Measurements from ENCODE around the gene ITM2B. TPM values are rescaled to one million over a fixed set of nuclear protein-coding genes. Genes with fewer than 3 reads are reported as not detected.

ITM2B gene
- total RNA-seq, 1 donor from 2014 or later, result 75.2 TPM

GRCh38 chr13:48317511-48318376 is 84.7 kb downstream of the ITM2B start:
- peaks cover 0 to 4% (median 2%) of the 10 kb centered on the region in 3 donors for H3K9me3 ChIP-seq (ENCODE audit: control insufficient read depth in 3 of 3, low read length in 3 of 3)
- no peaks in the 10 kb centered on the region for H3K27me3 ChIP-seq (ENCODE audit: control insufficient read depth in 3 of 3, insufficient read depth in 3 of 3, low read length in 3 of 3)
- H3K36me3 ChIP-seq (ENCODE audit: control insufficient read depth in 3 of 3, insufficient read depth in 3 of 3, low read length in 3 of 3), result peaks cover 0 to 7% (median 6%) of the 10 kb centered on the region in 3 donors
- no peaks in the 10 kb centered on the region for H3K4me1 ChIP-seq (ENCODE audit: control insufficient read depth in 3 of 3, insufficient read depth in 3 of 3, low read length in 3 of 3)
- no peak overlapping the region for H3K27ac ChIP-seq (ENCODE audit: low read depth, low read length)
- H3K4me3 ChIP-seq (ENCODE audit: low read length in 3 of 3), result peak overlapping the region; percentile 46 to 64 (median 54)
- peak overlapping the region in 1 of 3 donors; percentile 57 for H3K9ac ChIP-seq (ENCODE audit: low read depth in 1 of 3, low read length in 3 of 3)

- H3K4me1 ChIP-seq (ENCODE audit: control insufficient read depth in 3 of 3, insufficient read depth in 3 of 3, low read length in 3 of 3), result no peaks in the 10 kb centered on the region
- no peak overlapping the region for H3K27ac ChIP-seq (ENCODE audit: low read depth, low read length)
- H3K4me3 ChIP-seq (ENCODE audit: low read length in 3 of 3), result peak overlapping the region; percentile 46 to 64 (median 54)
- no peaks in the 10 kb centered on the region for H3K27me3 ChIP-seq (ENCODE audit: control insufficient read depth in 3 of 3, insufficient read depth in 3 of 3, low read length in 3 of 3)
- H3K9ac ChIP-seq (ENCODE audit: low read depth in 1 of 3, low read length in 3 of 3), result peak overlapping the region in 1 of 3 donors; percentile 57
- peaks cover 0 to 7% (median 6%) of the 10 kb centered on the region in 3 donors for H3K36me3 ChIP-seq (ENCODE audit: control insufficient read depth in 3 of 3, insufficient read depth in 3 of 3, low read length in 3 of 3)
- H3K9me3 ChIP-seq (ENCODE audit: control insufficient read depth in 3 of 3, low read length in 3 of 3), result peaks cover 0 to 4% (median 2%) of the 10 kb centered on the region in 3 donors
Measured at GRCh38 chr13:48318377-48318811, 85.4 kb downstream of the ITM2B start.

GRCh38 chr13:48318821-48319511 is 86.0 kb downstream of the ITM2B start:
- H3K9me3 ChIP-seq (ENCODE audit: control insufficient read depth in 3 of 3, low read length in 3 of 3), result peaks cover 0 to 4% (median 2%) of the 10 kb centered on the region in 3 donors
- H3K4me1 ChIP-seq (ENCODE audit: control insufficient read depth in 3 of 3, insufficient read depth in 3 of 3, low read length in 3 of 3), result no peaks in the 10 kb centered on the region
- H3K36me3 ChIP-seq (ENCODE audit: control insufficient read depth in 3 of 3, insufficient read depth in 3 of 3, low read length in 3 of 3), result peaks cover 0 to 7% (median 6%) of the 10 kb centered on the region in 3 donors
- peak overlapping the region; percentile 46 to 64 (median 54) for H3K4me3 ChIP-seq (ENCODE audit: low read length in 3 of 3)
- H3K27ac ChIP-seq (ENCODE audit: low read depth, low read length), result no peak overlapping the region
- H3K27me3 ChIP-seq (ENCODE audit: control insufficient read depth in 3 of 3, insufficient read depth in 3 of 3, low read length in 3 of 3), result no peaks in the 10 kb centered on the region
- H3K9ac ChIP-seq (ENCODE audit: low read depth in 1 of 3, low read length in 3 of 3), result no peak overlapping the region

Other genes starting within 250 kb of the ITM2B start
- gene SUCLA2, start 231.9 kb upstream of the ITM2B start, total RNA-seq, result 47.0 TPM
- gene NUDT15, start 195.5 kb upstream of the ITM2B start, total RNA-seq, result 7.3 TPM
- 26.6 TPM for gene MED4, start 138.1 kb upstream of the ITM2B start, total RNA-seq
- gene RB1, start 70.5 kb downstream of the ITM2B start, total RNA-seq, result 39.7 TPM
- 22.4 TPM for gene LPAR6, start 179.9 kb downstream of the ITM2B start, total RNA-seq